Mucosa of descending colon (tissue), 3 donors: ENCODE data around the gene IGHMBP2. TPM values are rescaled to one million over a fixed set of nuclear protein-coding genes. Genes with fewer than 3 reads are reported as not detected.

Experiments
- ATAC-seq: fragments of 200-7000 bp; cut with Tn5 transposase; one replicate; pipeline ENCODE4 v1.9.1; 2020; ENCODE audit warnings: mild to moderate bottlenecking, moderate library complexity
- DNase-seq, 3 donors: peaks; one replicate each; pipeline ENCODE4 v3.0.0-alpha.2; 2020
- H3K36me3 ChIP-seq: fragments of 200-600 bp; one replicate; pipeline ENCODE4 v1.8.0; 2021; ENCODE audit warnings: low read depth, mild to moderate bottlenecking
- H3K4me1 ChIP-seq: fragments of 200-600 bp; one replicate; pipeline ENCODE4 v1.8.0; 2021; ENCODE audit warnings: low read depth, mild to moderate bottlenecking
- H3K4me3 ChIP-seq: fragments of 200-600 bp; one replicate; pipeline ENCODE4 v1.8.0; 2021; ENCODE audit warnings: mild to moderate bottlenecking
- H3K9me3 ChIP-seq: fragments of 200-600 bp; one replicate; pipeline ENCODE4 v1.8.0; 2021; ENCODE audit warnings: mild to moderate bottlenecking
- intact Hi-C, 2 donors: fragments of 100-400 bp; cut with DNase I in 1 of 2; cut with micrococcal nuclease in 1 of 2; formaldehyde crosslinking; loops; one replicate each; pipeline versions ENCODE4 v1.11.0 to v1.11.1; 2022; cut with DNase I, micrococcal nuclease
- total RNA-seq, 3 donors: library from RNA; stranded (reverse); fragmentation: NEBNext Ultra II Directional in 2 of 3; extraction: Animal tissue kit (Norgen Biotek cat#: 25700) in 2 of 3; gene quantifications; one replicate each; pipeline versions ENCODE4 v1.2.1 to v1.2.4, GENCODE V29; 2021 to 2023
- TF ChIP-seq, protein P1 (sequence below): fragments of 200-600 bp; IDR thresholded peaks from one replicate; pipeline ENCODE4 v1.8.0; 2022; ENCODE audit warnings: antibody characterized with exemption, mild to moderate bottlenecking
- donor health status: DM: no; HTN: no; CAD: no; lungs with moderate emphysema.
- donor health status: DM: no; HTN: no; CAD: no.
- donor health status: DM: no; HTN: yes; CAD: no.

IGHMBP2 gene
- total RNA-seq, 3 donors from 2014 or later, result 19.7 to 44.7 (median 25.8) TPM

DNA sequence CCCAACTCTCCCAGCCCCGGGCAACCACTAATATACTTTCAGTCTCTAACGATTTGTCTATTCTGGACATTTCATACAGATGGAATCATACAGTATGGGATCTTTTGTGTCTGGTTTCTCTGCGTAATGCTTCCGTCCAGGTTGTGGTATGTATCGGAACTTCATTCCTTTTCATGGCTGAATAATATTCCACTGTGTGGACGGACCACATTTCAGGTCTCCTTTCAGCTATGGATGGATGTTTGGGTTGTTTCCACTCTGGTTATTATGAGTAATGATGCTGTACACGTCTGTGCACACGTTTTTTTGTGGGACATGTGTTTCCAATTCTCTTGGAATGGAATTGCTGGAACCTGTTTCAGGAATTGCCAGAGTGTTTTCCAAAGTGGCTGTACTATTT lies 44.6 kb upstream of the IGHMBP2 start:
- TF ChIP-seq, protein P1, sequence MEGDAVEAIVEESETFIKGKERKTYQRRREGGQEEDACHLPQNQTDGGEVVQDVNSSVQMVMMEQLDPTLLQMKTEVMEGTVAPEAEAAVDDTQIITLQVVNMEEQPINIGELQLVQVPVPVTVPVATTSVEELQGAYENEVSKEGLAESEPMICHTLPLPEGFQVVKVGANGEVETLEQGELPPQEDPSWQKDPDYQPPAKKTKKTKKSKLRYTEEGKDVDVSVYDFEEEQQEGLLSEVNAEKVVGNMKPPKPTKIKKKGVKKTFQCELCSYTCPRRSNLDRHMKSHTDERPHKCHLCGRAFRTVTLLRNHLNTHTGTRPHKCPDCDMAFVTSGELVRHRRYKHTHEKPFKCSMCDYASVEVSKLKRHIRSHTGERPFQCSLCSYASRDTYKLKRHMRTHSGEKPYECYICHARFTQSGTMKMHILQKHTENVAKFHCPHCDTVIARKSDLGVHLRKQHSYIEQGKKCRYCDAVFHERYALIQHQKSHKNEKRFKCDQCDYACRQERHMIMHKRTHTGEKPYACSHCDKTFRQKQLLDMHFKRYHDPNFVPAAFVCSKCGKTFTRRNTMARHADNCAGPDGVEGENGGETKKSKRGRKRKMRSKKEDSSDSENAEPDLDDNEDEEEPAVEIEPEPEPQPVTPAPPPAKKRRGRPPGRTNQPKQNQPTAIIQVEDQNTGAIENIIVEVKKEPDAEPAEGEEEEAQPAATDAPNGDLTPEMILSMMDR, result no peak

GRCh38 chr11:68862421-68862820 lies 41.3 kb upstream of the IGHMBP2 start:
- ATAC-seq, result no peak
- DNase-seq, result peak in 1 of 3 donors; percentile 8
- intact Hi-C loops, result no loop called here
- Histone ChIP-seq H3K4me1 (peaks cover 5% of the 10 kb centered on the region), H3K9me3 (peaks cover 3% of the 10 kb centered on the region), H3K4me3 (no peak overlapping the region), H3K36me3 (no peaks in the 10 kb centered on the region)
- TF ChIP-seq, protein P1, result no peak

More for the DNA sequence above, 44.6 kb upstream of the IGHMBP2 start:
- Histone ChIP-seq H3K9me3 (peaks cover 3% of the 10 kb centered on the region), H3K4me3 (no peak overlapping the region), H3K4me1 (peaks cover 26% of the 10 kb centered on the region), H3K36me3 (no peaks in the 10 kb centered on the region)
- intact Hi-C loops, result no loop called here
- no peak for ATAC-seq
- no peak for DNase-seq

- Histone ChIP-seq H3K4me1 (no peaks in the 10 kb centered on the region), H3K9me3 (peaks cover 3% of the 10 kb centered on the region), H3K4me3 (no peak overlapping the region), H3K36me3 (no peaks in the 10 kb centered on the region)
- TF ChIP-seq, protein P1, result no peak
- intact Hi-C loops, result no loop called here
- ATAC-seq, result no peak
- DNase-seq, result peak in 1 of 3 donors; percentile 3
These were observed 40.0 kb upstream of the IGHMBP2 start for GRCh38 chr11:68863553-68864265.

- TF ChIP-seq, protein P1, result no peak
- intact Hi-C loops, result no loop called here
- H3K9me3 ChIP-seq, result peaks cover 3% of the 10 kb centered on the region
- no peaks in the 10 kb centered on the region for H3K36me3 ChIP-seq
- DNase-seq, result peak in 1 of 3 donors; percentile 41
- H3K4me3 ChIP-seq, result no peak overlapping the region
- no peaks in the 10 kb centered on the region for H3K4me1 ChIP-seq
- no peak for ATAC-seq
These were observed 38.5 kb upstream of the IGHMBP2 start for GRCh38 chr11:68865241-68865640.

- peaks cover 3% of the 10 kb centered on the region for H3K9me3 ChIP-seq
- peak in 1 of 3 donors; percentile 29 for DNase-seq
- TF ChIP-seq, protein P1, result no peak
- no peaks in the 10 kb centered on the region for H3K4me1 ChIP-seq
- no peak overlapping the region for H3K4me3 ChIP-seq
- H3K36me3 ChIP-seq, result no peaks in the 10 kb centered on the region
- intact Hi-C loops, result no loop called here
- ATAC-seq, result no peak
These were observed 36.6 kb upstream of the IGHMBP2 start for GRCh38 chr11:68867066-68867465.
